HG02981 (cell line): ENCODE results near the gene ADAMTS16.

Experiments used
- ATAC-seq: cut with Tn5 transposase; IDR thresholded peaks from one replicate; pipeline ENCODE4 v1.9.1; 2021; ENCODE audit warnings: mild to moderate bottlenecking, moderate library complexity; ENCODE audit not compliant: unreplicated experiment

ADAMTS16 gene

GRCh38 chr5:5306696-5307095, 166.6 kb downstream of the ADAMTS16 start:
- ATAC-seq, result no peak

- no peak for ATAC-seq
Measured at GRCh38 chr5:5308319-5308718, 168.2 kb downstream of the ADAMTS16 start.

GRCh38 chr5:5309645-5310044, 169.5 kb downstream of the ADAMTS16 start:
- ATAC-seq, result no peak

- ATAC-seq, result no peak
Measured at GRCh38 chr5:5313101-5313635, 173.0 kb downstream of the ADAMTS16 start.

GRCh38 chr5:5314166-5314565, 174.0 kb downstream of the ADAMTS16 start:
- ATAC-seq, result no peak

GRCh38 chr5:5314626-5315025, 174.5 kb downstream of the ADAMTS16 start:
- ATAC-seq, result no peak

GRCh38 chr5:5315068-5315980, 175.2 kb downstream of the ADAMTS16 start:
- no peak for ATAC-seq

- ATAC-seq, result no peak
Measured at GRCh38 chr5:5316334-5316733, 176.2 kb downstream of the ADAMTS16 start.

GRCh38 chr5:5317976-5318375, 177.8 kb downstream of the ADAMTS16 start:
- no peak for ATAC-seq

- no peak for ATAC-seq
Measured at GRCh38 chr5:5318426-5319190, 178.5 kb downstream of the ADAMTS16 start.

- no peak for ATAC-seq
Measured at GRCh38 chr5:5320062-5320805, 180.1 kb downstream of the ADAMTS16 start.

- ATAC-seq, result no peak
Measured at GRCh38 chr5:5321137-5321536, 181.0 kb downstream of the ADAMTS16 start.

- no peak for ATAC-seq
Measured at GRCh38 chr5:5323551-5323950, 183.4 kb downstream of the ADAMTS16 start.

GRCh38 chr5:5326115-5326758, 186.1 kb downstream of the ADAMTS16 start:
- no peak for ATAC-seq

GRCh38 chr5:5327126-5327525, 187.0 kb downstream of the ADAMTS16 start:
- ATAC-seq, result no peak

- ATAC-seq, result no peak
Measured at GRCh38 chr5:5330728-5331452, 190.8 kb downstream of the ADAMTS16 start.

GRCh38 chr5:5331848-5332247, 191.7 kb downstream of the ADAMTS16 start:
- ATAC-seq, result no peak

GRCh38 chr5:5332287-5332686, 192.2 kb downstream of the ADAMTS16 start:
- no peak for ATAC-seq

GRCh38 chr5:5335107-5335506, 195.0 kb downstream of the ADAMTS16 start:
- ATAC-seq, result no peak
